OCI-LY1 (cell line): ENCODE measurements around the gene DSE.

ENCODE experiments used
- EZH2 ChIP-seq: fragments of 200-600 bp; sonication (generic), shearing (Covaris generic); IDR thresholded peaks from 2 replicates; pipeline ENCODE4 v1.8.0; 2017; ENCODE audit warnings: borderline replicate concordance, mixed run types, mild to moderate bottlenecking, antibody characterized with exemption, low read length, moderate library complexity, mixed read lengths
- TF ChIP-seq, protein P1 (sequence below): fragments of 200-600 bp; sonication (generic), shearing (Covaris generic); IDR thresholded peaks from 2 replicates; pipeline ENCODE4 v1.5.1; 2017; ENCODE audit warnings: mild to moderate bottlenecking, antibody characterized with exemption, low read length, moderate library complexity, mixed read lengths

DNA sequence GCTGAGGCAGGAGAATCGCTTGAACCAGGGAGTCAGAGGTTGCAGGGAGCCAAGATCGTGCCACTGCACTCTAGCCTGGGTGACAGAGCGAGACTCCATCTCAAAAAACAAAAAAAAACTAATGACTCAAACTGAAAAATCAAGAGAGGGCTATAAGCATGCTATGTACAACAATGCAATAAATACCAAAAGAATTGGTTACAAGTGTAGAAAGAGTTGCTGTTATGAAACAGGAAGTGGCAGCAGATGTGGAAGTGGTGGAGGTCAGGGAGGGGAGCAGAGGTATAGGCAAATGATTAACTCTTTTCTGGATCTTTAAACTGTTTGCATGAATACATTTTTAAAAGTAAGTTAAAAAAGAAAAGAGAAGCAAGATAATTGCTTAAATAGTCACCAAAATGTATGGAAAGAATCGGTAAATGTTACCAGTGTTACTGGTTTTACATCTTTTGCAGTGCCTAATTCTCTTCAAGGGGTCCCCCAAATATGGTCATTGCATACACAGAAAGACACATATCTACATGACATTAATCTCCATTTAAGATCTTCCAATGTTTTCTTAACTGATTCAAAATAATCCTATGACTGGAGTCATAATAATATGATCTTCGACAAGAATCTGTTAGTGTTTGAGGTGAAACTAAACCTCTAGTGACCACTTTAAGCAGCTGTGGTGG is 105.4 kb downstream of the DSE start:
- TF ChIP-seq, protein P1, sequence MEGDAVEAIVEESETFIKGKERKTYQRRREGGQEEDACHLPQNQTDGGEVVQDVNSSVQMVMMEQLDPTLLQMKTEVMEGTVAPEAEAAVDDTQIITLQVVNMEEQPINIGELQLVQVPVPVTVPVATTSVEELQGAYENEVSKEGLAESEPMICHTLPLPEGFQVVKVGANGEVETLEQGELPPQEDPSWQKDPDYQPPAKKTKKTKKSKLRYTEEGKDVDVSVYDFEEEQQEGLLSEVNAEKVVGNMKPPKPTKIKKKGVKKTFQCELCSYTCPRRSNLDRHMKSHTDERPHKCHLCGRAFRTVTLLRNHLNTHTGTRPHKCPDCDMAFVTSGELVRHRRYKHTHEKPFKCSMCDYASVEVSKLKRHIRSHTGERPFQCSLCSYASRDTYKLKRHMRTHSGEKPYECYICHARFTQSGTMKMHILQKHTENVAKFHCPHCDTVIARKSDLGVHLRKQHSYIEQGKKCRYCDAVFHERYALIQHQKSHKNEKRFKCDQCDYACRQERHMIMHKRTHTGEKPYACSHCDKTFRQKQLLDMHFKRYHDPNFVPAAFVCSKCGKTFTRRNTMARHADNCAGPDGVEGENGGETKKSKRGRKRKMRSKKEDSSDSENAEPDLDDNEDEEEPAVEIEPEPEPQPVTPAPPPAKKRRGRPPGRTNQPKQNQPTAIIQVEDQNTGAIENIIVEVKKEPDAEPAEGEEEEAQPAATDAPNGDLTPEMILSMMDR = no peak
- no peak for TF ChIP-seq EZH2
